NCI-H82 treated with DMSO at 0.1 percent for 48 hours (cell line): ENCODE measurements around the gene HDC.

Source experiments
- DNase-seq: peaks from one replicate; lab custom pipeline; 2025; ENCODE audit not compliant: unreplicated experiment; lab: John Stamatoyannopoulos, UW

Gene HDC

GRCh38 chr15:50227076-50227475, 38.5 kb downstream of the HDC start:
- no peak for DNase-seq

- no peak for DNase-seq
Measured at GRCh38 chr15:50225938-50226337, 39.6 kb downstream of the HDC start.

GRCh38 chr15:50225057-50225456, 40.5 kb downstream of the HDC start:
- DNase-seq = no peak

GRCh38 chr15:50224606-50225005, 40.9 kb downstream of the HDC start:
- DNase-seq = no peak

- DNase-seq = no peak
Measured at GRCh38 chr15:50222181-50222580, 43.3 kb downstream of the HDC start.

GRCh38 chr15:50219820-50220219, 45.7 kb downstream of the HDC start:
- no peak for DNase-seq

GRCh38 chr15:50218691-50219090, 46.8 kb downstream of the HDC start:
- no peak for DNase-seq

GRCh38 chr15:50218291-50218690, 47.2 kb downstream of the HDC start:
- no peak for DNase-seq

- DNase-seq = peak; percentile 43
Measured at GRCh38 chr15:50210462-50211157, 54.9 kb downstream of the HDC start.

- no peak for DNase-seq
Measured at GRCh38 chr15:50209809-50210208, 55.7 kb downstream of the HDC start.

- DNase-seq = no peak
Measured at GRCh38 chr15:50206020-50206419, 59.5 kb downstream of the HDC start.

GRCh38 chr15:50202003-50202402, 63.5 kb downstream of the HDC start:
- DNase-seq = no peak

- DNase-seq = no peak
Measured at GRCh38 chr15:50192926-50193620, 72.5 kb downstream of the HDC start.

- DNase-seq = no peak
Measured at GRCh38 chr15:50192164-50192563, 73.4 kb downstream of the HDC start.
